Daoy (cell line): ENCODE results near the gene KIAA0040. TPM values are rescaled to one million over a fixed set of nuclear protein-coding genes. Genes with fewer than 3 reads are reported as not detected.
A peak's percentile ranks its signal among the peaks of the same experiment; 100 is the strongest.
"Not testable (repeated sequence)": the region's sequence is repeated elsewhere in the genome, so short reads cannot be mapped to it uniquely, and the experiment has no call there.

Source experiments
- DNase-seq: peaks from one replicate; pipeline ENCODE4 v3.0.0-alpha.2; 2015; ENCODE audit warnings: low read depth
- total RNA-seq: library from RNA; depleted of rRNA; stranded (reverse); fragments of >200 nt; shearing (Covaris generic); gene quantifications from 2 replicates; pipeline ENCODE4 v1.2.3, GENCODE V29; 2014

Gene KIAA0040
- total RNA-seq, 1 experiment from 2014 or later, result 4.7 TPM

- DNase-seq, result no peak
Measured at GRCh38 chr1:175137369-175137768, 55.2 kb downstream of the KIAA0040 start.

GRCh38 chr1:175136246-175136645 is 56.3 kb downstream of the KIAA0040 start:
- DNase-seq, result no peak

DNA sequence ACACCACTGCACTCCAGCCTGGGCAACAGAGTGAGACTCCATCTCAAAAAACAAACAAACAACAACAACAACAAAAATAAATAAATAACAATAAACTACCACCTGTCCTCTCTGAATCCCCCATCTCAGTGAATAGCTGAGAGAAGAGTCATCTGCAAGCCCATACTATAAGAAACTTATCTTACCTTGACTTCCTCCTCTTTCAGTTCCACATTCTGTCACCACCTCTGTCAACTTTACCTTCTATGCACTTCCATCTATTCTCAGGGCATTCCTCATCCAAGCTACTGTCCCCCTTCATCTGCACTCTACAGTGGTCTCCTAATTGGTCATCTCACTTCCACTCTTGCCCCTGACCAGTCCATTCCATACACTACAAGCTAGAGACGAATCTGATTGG is 58.1 kb downstream of the KIAA0040 start:
- DNase-seq, result no peak

DNA sequence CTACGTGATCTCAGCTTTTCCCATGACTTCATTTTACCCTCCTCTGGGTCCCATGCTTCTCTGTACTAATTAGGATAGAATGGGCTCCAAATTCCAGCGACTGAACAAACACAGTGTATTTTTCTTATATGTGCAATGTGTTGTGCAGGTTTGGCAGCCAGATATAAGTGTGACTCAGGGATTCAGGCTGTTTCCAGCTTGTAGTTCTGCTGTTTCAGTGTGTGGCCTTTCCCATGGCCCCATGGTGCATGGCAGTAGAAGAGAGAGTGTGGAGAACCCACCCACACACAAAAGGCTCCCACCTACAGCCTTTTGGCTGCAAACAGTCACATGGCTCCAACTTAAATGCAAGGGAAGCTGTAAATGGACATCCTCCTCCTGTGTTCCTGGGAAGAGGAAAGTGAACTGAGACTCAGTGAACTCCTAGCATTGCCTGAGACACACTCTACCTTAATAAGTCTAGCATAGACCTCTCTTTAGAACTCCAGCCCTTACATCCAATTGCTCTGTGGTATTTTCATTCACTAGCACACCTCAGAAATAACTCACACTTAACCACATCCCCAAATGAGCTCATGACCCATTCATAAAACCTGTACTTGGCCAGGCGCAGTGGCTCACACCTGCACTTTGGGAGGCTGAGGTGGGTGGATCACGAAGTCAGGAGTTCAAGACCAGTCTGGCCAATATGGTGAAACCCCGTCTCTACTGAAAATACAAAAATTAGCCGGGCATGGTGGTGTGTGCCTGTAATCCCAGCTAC is 58.7 kb downstream of the KIAA0040 start:
- DNase-seq, result peak; percentile 34

GRCh38 chr1:175132436-175132835 is 60.1 kb downstream of the KIAA0040 start:
- DNase-seq, result no peak

- no peak for DNase-seq
Measured at GRCh38 chr1:175131095-175131494, 61.5 kb downstream of the KIAA0040 start.

GRCh38 chr1:175130649-175131045 is 61.9 kb downstream of the KIAA0040 start:
- DNase-seq, result no peak

DNA sequence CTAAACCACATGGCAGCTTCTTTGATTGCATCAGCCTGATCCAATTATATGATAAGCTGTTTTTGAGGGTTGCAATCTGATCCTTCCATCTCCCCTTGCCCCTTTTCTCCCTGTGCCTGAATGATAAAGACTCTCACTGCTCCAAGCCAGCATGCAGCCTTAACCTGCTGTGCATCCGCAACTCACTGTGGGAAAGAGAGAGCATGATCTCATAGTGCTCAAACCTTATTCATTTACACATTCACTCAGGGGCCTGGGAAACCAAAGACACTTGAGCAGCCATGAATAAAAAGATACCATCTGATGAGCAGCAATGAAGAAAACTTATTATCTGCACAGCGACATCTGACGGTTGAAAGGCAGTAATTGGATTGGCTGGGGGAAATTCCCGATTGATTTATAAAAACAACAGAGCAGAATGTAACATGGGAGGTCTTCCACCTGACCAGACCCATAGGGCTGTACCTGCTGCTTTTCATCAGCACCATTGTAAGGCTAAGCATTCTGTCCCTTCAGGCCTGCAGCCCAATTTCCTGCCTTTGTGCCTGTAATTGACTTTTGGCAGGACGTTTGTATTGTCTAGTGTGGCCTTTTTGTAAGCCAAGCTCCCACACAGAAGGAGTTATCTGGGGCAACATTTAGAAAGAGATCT is 62.5 kb downstream of the KIAA0040 start:
- DNase-seq, result peak; percentile 19

GRCh38 chr1:175129644-175129996 is 63.0 kb downstream of the KIAA0040 start:
- DNase-seq, result no peak

GRCh38 chr1:175129182-175129581 is 63.4 kb downstream of the KIAA0040 start:
- no peak for DNase-seq

DNA sequence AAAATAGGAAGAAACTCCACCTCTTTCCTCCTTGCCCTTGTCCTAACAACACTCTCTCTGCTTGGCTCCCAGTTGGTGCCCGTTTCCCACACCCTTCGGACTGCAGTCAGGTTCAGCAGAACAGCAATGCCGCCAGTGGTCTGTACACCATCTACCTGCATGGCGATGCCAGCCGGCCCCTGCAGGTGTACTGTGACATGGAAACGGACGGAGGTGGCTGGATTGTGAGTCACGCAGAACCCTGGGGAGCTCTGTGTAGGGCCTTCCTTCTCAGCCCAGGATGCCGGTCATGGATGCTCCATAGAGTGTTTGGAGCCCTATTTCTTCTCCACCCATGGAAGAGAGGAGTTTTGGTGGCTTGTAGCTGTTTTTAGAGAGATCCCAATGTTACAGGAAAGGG is 64.1 kb downstream of the KIAA0040 start:
- DNase-seq, result no peak

GRCh38 chr1:175127565-175127964 is 65.0 kb downstream of the KIAA0040 start:
- no peak for DNase-seq

GRCh38 chr1:175126347-175126746 is 66.2 kb downstream of the KIAA0040 start:
- DNase-seq, result peak; percentile 59

GRCh38 chr1:175124861-175125260 is 67.7 kb downstream of the KIAA0040 start:
- no peak for DNase-seq

DNA sequence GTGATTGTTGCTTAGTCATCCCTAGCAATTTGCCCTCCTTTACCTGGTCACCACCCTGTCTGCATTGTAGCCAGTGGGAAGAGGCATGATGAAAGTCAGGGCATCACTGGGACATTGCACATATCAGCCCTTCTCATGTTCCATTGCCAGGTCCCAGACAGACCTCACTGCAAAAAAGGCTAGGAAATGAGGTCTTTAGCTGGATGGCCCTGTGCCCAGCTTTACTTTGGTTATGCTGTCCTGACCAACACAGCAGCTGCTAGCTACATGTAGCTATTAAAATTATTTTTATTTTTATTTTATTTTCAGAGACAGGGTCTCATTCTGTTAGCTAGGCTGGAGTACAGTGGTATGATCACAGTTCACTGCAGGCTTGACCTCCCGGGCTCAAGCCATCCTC is 72.1 kb downstream of the KIAA0040 start:
- DNase-seq, result no peak

DNA sequence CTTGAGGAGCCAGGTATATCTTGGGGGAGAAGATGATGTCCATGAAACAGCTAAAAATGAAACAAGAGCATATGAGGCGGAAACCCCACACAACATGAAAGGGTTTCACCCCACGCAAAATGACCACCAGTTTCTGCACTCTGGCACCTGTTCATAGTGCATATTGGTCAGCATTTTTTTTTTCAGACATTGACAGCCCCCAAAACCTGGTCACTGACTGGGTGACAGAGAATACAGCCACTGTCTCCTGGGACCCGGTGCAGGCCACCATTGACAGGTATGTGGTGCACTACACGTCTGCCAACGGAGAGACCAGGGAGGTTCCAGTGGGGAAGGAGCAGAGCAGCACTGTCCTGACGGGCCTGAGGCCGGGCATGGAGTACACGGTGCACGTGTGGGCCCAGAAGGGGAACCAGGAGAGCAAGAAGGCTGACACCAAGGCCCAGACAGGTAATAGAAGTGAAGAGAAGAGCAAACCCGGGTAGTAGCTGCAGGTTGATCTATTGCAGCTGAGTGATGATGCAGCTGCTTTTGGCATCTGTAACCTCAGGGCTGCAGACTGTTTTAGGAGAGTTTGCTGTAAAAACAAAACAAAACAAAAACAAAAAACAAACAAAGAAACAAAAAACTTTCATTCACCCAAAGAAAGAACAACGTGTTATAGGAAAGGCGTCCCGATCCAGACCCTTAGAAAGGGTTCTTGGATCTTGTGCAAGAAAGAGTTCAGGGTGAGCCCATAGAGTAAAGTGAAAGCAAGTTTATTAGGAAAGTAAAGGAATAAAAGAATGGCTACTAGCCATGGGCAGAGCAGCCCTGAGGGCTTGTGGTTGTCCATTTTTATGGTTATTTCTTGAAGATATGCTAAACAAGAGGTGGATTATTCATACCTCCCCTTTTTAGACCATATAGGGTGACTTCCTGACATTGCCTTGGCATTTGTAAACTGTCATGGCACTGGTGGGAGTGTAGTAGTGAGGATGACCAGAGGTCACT is 73.9 kb downstream of the KIAA0040 start:
- DNase-seq, result no peak

DNA sequence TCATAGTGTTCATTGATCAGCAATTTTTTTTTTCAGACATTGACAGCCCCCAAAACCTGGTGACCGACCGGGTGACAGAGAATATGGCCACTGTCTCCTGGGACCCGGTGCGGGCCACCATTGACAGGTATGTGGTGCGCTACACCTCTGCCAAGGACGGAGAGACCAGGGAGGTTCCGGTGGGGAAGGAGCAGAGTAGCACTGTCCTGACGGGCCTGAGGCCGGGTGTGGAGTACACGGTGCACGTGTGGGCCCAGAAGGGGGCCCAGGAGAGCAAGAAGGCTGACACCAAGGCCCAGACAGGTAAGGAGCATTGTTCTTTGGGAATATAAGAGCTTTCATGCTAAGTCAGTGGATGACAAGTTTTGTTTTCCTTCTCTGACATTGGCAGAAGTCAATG is 75.7 kb downstream of the KIAA0040 start:
- DNase-seq, result no peak

DNA sequence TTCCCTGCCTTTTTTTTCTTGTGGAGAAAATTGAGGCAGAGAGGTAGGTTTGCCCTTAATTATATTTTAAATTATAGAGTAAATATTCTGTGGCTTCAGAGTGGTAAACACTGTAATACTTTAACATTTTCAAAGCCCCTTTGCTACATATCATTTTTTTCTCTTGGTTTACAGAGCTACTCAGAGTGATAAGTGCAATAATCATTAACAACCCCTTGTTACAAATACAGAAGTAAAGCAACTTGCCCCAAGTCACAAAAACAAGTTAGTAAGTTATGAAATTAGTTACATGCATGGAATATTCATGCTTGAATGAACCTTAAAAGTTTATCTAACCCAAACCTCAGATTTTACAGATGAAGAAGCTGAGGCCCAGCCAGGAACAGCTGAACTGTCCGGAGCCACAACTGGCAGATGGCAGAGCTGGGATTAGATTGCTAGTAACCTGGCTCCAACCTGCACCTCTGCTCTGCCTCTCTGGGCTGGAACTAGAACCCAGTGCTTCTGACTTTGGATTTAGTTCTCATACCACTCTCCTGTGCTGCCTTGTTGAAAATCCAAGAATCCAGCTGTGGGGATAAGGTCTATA is 76.3 kb downstream of the KIAA0040 start:
- DNase-seq, result no peak

DNA sequence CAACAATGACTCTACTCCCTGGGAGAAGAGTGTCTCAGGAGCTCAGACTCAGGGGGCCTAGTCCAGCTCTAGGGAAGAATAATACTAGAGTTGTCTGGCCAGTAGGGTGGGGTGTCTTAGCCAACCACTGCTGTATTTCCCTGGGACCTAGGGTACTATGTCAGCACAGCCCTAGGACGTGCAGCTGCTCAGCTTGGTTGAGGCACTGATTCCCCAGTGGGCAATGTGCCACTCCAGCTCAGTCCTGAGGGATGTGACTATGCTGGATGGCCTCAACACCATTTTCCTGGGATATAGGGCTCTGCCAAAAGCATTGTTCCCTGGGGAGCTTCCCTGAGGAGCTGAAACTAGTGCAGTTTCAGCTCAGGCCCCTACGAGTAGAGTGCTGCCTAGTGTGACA is 77.6 kb downstream of the KIAA0040 start:
- DNase-seq, result no peak

- DNase-seq, result not testable (repeated sequence)
Measured at GRCh38 chr1:175108331-175108820, 84.2 kb downstream of the KIAA0040 start.
